PC-3 (cell line): ENCODE measurements around the gene MRM1. TPM values are rescaled to one million over a fixed set of nuclear protein-coding genes. Genes with fewer than 3 reads are reported as not detected.

Experiments used
- ATAC-seq: fragments of 200-7000 bp; cut with Tn5 transposase; 2 replicates; pipeline ENCODE4 v1.9.1; 2020; ENCODE audit warnings: mild to moderate bottlenecking, moderate library complexity
- Bru-seq: library from RNA; stranded (reverse); fragments of 400-500 nt; gene quantifications from one replicate; lab custom pipeline; 2021; lab: Mats Ljungman, UMichigan
- BruChase-seq, 2 experiments: library from RNA; stranded (reverse); fragments of 400-500 nt; gene quantifications; one replicate each; lab custom pipeline; 2021; lab: Mats Ljungman, UMichigan
- BruUV-seq: library from RNA; stranded (reverse); fragments of 400-500 nt; replicated peaks from 2 replicates; lab custom pipeline; 2021; lab: Mats Ljungman, UMichigan
- CTCF ChIA-PET: fragments of 300-600 bp; sonication (Branson Sonifier 250); formaldehyde crosslinking; loops from one replicate; lab custom pipeline; 2022; ENCODE audit warnings: antibody characterized with exemption; lab: Charles Lee
- POLR2A ChIA-PET: fragments of 300-600 bp; sonication (Branson Sonifier 250); formaldehyde crosslinking; loops from one replicate; lab custom pipeline; 2022; ENCODE audit warnings: antibody characterized with exemption; ENCODE audit not compliant: unreplicated experiment; lab: Charles Lee
- DNase-seq: peaks from one replicate; pipeline ENCODE4 v3.0.0-alpha.2; 2015
- H2AFZ ChIP-seq: fragments of 300-600 bp; sonication (generic); 2 replicates; pipeline ENCODE4 v1.6.0; 2016; ENCODE audit warnings: antibody characterized with exemption, low read length
- H3F3A ChIP-seq: fragments of 300-600 bp; sonication (generic); one replicate; pipeline ENCODE4 v1.6.0; 2017; ENCODE audit warnings: antibody characterized with exemption, low read length, control low read depth, mild to moderate bottlenecking; ENCODE audit not compliant: unreplicated experiment
- H3K27ac ChIP-seq: fragments of 300-600 bp; sonication (generic); 2 replicates; pipeline ENCODE4 v1.5.1; 2016; ENCODE audit warnings: mild to moderate bottlenecking, low read length
- H3K27me3 ChIP-seq: fragments of 300-600 bp; sonication (generic); 2 replicates; pipeline ENCODE4 v1.6.1; 2016; ENCODE audit warnings: low read length, mixed read lengths
- H3K36me3 ChIP-seq: fragments of 300-600 bp; sonication (generic); 2 replicates; pipeline ENCODE4 v1.6.1; 2016; ENCODE audit warnings: low read depth, mixed run types, low read length, mixed read lengths
- H3K4me1 ChIP-seq: fragments of 300-600 bp; sonication (generic); 2 replicates; pipeline ENCODE4 v1.5.1; 2016; ENCODE audit warnings: low read length; ENCODE audit not compliant: insufficient read depth
- H3K4me2 ChIP-seq: fragments of 300-600 bp; sonication (generic); 2 replicates; pipeline ENCODE4 v1.6.0; 2016; ENCODE audit warnings: low read length
- H3K4me3 ChIP-seq: fragments of 300-600 bp; sonication (generic); 2 replicates; pipeline ENCODE4 v1.5.1; 2016; ENCODE audit warnings: mild to moderate bottlenecking, low read length, mixed read lengths
- H3K79me2 ChIP-seq: fragments of 300-600 bp; sonication (generic); 2 replicates; pipeline ENCODE4 v1.6.1; 2017; ENCODE audit warnings: low read length, mixed read lengths
- H3K9ac ChIP-seq: fragments of 300-600 bp; sonication (generic); 2 replicates; pipeline ENCODE4 v1.6.0; 2016; ENCODE audit warnings: mild to moderate bottlenecking, low read length
- H3K9me2 ChIP-seq: fragments of 300-600 bp; sonication (generic); replicated peaks from 2 replicates; pipeline ENCODE4 v1.6.1; 2016; ENCODE audit warnings: mixed run types, low read length, mixed read lengths
- H3K9me3 ChIP-seq: fragments of 300-600 bp; sonication (generic); 2 replicates; pipeline ENCODE4 v1.6.1; 2016; ENCODE audit warnings: low read length, mixed read lengths
- H4K20me1 ChIP-seq: fragments of 300-600 bp; sonication (generic); 2 replicates; pipeline ENCODE4 v1.6.1; 2016; ENCODE audit warnings: low read length, mixed read lengths
- CTCF ChIP-seq: fragments of 300-600 bp; sonication (generic); conservative IDR thresholded peaks from 2 replicates; pipeline ENCODE4 v1.5.1; 2017; ENCODE audit warnings: antibody characterized with exemption, low read depth, mild to moderate bottlenecking, low read length
- EZH2 ChIP-seq: fragments of 300-600 bp; sonication (generic); IDR thresholded peaks from one replicate; pipeline ENCODE4 v1.6.1; 2017; ENCODE audit warnings: antibody characterized with exemption, mild to moderate bottlenecking, low read length; ENCODE audit not compliant: unreplicated experiment
- EZH2phosphoT487 ChIP-seq: fragments of 300-600 bp; sonication (generic); IDR thresholded peaks from 2 replicates; pipeline ENCODE4 v1.6.1; 2018; ENCODE audit warnings: mild to moderate bottlenecking, antibody characterized with exemption, low read length, borderline replicate concordance
- intact Hi-C: fragments of 100-400 bp; cut with micrococcal nuclease; formaldehyde crosslinking; loops from 2 replicates; pipeline ENCODE4 v1.9.0; 2023
- long read RNA-seq: library from polyadenylated mRNA; unstranded; transcript quantifications from one replicate; pipeline ENCODE4 v2.0.0, GENCODE V29; 2021; ENCODE audit not compliant: unreplicated experiment
- total RNA-seq: library from RNA; depleted of rRNA; stranded (reverse); fragments of >200 nt; gene quantifications from 2 replicates; pipeline ENCODE4 v1.2.3, GENCODE V29; 2014; rRNA removed

The MRM1 gene, protein sequence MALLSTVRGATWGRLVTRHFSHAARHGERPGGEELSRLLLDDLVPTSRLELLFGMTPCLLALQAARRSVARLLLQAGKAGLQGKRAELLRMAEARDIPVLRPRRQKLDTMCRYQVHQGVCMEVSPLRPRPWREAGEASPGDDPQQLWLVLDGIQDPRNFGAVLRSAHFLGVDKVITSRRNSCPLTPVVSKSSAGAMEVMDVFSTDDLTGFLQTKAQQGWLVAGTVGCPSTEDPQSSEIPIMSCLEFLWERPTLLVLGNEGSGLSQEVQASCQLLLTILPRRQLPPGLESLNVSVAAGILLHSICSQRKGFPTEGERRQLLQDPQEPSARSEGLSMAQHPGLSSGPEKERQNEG
- total RNA-seq (8.8 and 9.2 TPM in 2 replicates), Bru-seq, nascent RNA (percentile 60 among the genes with signal in this experiment), BruChase-seq, experiment 1, labeled RNA remaining after a 6-hour chase (percentile 68 among the genes with signal in this experiment), BruChase-seq, experiment 2, labeled RNA remaining after a 2-hour chase (percentile 69 among the genes with signal in this experiment)
- long read RNA-seq, transcript MRM1-204 (5 exons, 1,857 nt) = major isoform, 6 of 14 reads
- long read RNA-seq, partial matches to known transcripts = 2 of 14 reads
- long read RNA-seq, other reads (novel, unspliced or antisense) = 6 of 14 reads

DNA sequence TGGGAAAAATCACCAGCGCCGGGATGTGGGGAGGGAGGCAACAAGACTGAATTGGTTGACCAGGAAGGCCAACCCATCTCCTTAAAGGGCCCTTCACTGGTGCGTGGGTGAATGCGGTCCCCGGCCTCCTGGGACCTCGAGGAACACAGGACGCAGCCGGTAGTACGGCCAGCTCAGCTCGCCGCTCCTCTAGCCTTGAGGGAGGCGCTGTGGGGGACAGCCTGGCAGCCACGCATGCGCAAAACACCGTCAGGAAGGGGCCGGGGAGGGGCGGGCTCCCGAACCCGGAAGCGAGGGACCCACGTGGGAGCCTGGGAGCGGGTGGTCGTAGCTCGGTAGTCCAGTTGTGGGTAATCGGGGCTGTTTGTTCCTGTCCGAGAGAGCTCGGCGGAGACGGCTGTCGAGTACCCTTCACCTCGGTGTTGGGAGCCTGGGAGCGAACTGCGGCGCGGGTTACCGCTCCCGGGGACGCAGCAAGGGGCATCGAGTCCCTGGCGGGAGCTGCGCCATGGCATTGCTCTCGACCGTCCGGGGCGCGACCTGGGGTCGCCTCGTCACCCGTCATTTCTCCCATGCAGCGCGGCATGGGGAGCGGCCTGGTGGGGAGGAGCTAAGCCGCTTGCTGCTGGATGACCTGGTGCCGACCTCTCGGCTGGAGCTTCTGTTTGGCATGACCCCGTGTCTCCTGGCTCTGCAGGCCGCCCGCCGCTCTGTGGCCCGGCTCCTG, at the start of gene MRM1:
Gene MRM1, plus strand, starts transcription at position 281 of the 727 bp plus-strand sequence. Its CDS starts 228 bp downstream, at position 509.
- ChIA-PET POLR2A (interaction anchor here (0.6 to 0.7 kb wide), 2 partner anchors 17 to 579 kb away, joined by 3 to 4 read pairs; no protein-coding TSS in a partner anchor), CTCF (no interaction called here)
- H3K36me3 ChIP-seq = no peaks in the 10 kb centered on the region
- no peaks in the 10 kb centered on the region for H4K20me1 ChIP-seq
- H3K4me2 ChIP-seq = peak within 1 kb of the TSS; percentile 99
- peak within 1 kb of the TSS; percentile 80 for H3K4me3 ChIP-seq
- peak within 1 kb of the TSS; percentile 78 for H2AFZ ChIP-seq
- H3K79me2 ChIP-seq = peaks cover 39% of the 10 kb centered on the region
- H3K9me2 ChIP-seq = no peaks in the 10 kb centered on the region
- TSS peak; percentile 47 for BruUV-seq
- no peak for TF ChIP-seq EZH2
- no peak for TF ChIP-seq EZH2phosphoT487
- TF ChIP-seq CTCF = no peak
- H3K9me3 ChIP-seq = no peaks in the 10 kb centered on the region
- H3K27ac ChIP-seq = peak within 1 kb of the TSS; percentile 68
- H3K9ac ChIP-seq = peak within 1 kb of the TSS; percentile 98
- ATAC-seq (peak; percentile 87), DNase-seq (peak; percentile 87)
- H3K4me1 ChIP-seq = peaks cover 6% of the 10 kb centered on the region
- intact Hi-C loops = no loop called here
- H3F3A ChIP-seq = no peaks in the 10 kb centered on the region
- H3K27me3 ChIP-seq = no peaks in the 10 kb centered on the region

GRCh38 chr17:36553459-36553858, 47.9 kb upstream of the MRM1 start:
- DNase-seq = no peak
- Histone ChIP-seq H3K4me1 (no peaks in the 10 kb centered on the region), H4K20me1 (0 out of 2 replicates have a peak, but pooled peaks cover 7% of the 10 kb centered on the region), H3K9me2 (no peaks in the 10 kb centered on the region), H3K4me2 (no peak overlapping the region), H3K36me3 (peaks cover 16% of the 10 kb centered on the region), H3K27me3 (no peaks in the 10 kb centered on the region), H2AFZ (no peak overlapping the region), H3K9ac (no peak overlapping the region), H3K9me3 (no peaks in the 10 kb centered on the region), H3K79me2 (peaks cover 81% of the 10 kb centered on the region), H3F3A (no peaks in the 10 kb centered on the region), H3K4me3 (no peak overlapping the region), H3K27ac (no peak overlapping the region)
- CTCF ChIA-PET = no interaction called here
- no peak for ATAC-seq
- intact Hi-C loops = no loop called here
- TF ChIP-seq EZH2phosphoT487 (no peak), CTCF (no peak), EZH2 (no peak)
- BruUV-seq = no TSS peak
- POLR2A ChIA-PET = no interaction called here
